Brain microvascular endothelial cell (primary cell): Measurements from ENCODE around the gene SOX1.

Experiments
- DNase-seq: peaks from one replicate; pipeline ENCODE4 v3.0.0-alpha.2; 2020
- H3K27ac ChIP-seq: fragments of 250-450 bp; sonication (Bioruptor Pico); 2 replicates; pipeline ENCODE4 v1.5.1; 2020; ENCODE audit warnings: mild to moderate bottlenecking, moderate library complexity
- H3K27me3 ChIP-seq: fragments of 250-450 bp; sonication (Bioruptor Pico); replicated peaks from 2 replicates; pipeline ENCODE4 v1.5.1; 2020; ENCODE audit warnings: mild to moderate bottlenecking
- H3K36me3 ChIP-seq: fragments of 250-450 bp; sonication (Bioruptor Pico); replicated peaks from 2 replicates; pipeline ENCODE4 v1.5.1; 2020; ENCODE audit warnings: mild to moderate bottlenecking
- H3K4me3 ChIP-seq: 2 replicates; pipeline ENCODE4 v1.5.1; 2011; ENCODE audit warnings: low read depth, mild to moderate bottlenecking, control low read depth, low read length, moderate library complexity
- CTCF ChIP-seq: IDR thresholded peaks from 2 replicates; pipeline ENCODE4 v1.5.1; 2011; ENCODE audit warnings: low read depth, mild to moderate bottlenecking, moderate library complexity, low read length, control low read depth, inconsistent platforms; ENCODE audit errors: missing control alignments
- in situ Hi-C: cut with HindIII; loops from 2 replicates; pipeline ENCODE4 v1.10.0; 2017; ENCODE audit warnings: low sequenced_read_pairs, low pct_ligation_motif_present

The SOX1 gene

GRCh38 chr13:112053744-112054615 lies 13.0 kb upstream of the SOX1 start:
- no peaks in the 10 kb centered on the region for H3K36me3 ChIP-seq
- peaks cover 60% of the 10 kb centered on the region for H3K27me3 ChIP-seq
- no peak for TF ChIP-seq CTCF
- in situ Hi-C loops = no loop called here
- no peak for DNase-seq
- no peak overlapping the region for H3K27ac ChIP-seq
- no peak overlapping the region for H3K4me3 ChIP-seq

DNA sequence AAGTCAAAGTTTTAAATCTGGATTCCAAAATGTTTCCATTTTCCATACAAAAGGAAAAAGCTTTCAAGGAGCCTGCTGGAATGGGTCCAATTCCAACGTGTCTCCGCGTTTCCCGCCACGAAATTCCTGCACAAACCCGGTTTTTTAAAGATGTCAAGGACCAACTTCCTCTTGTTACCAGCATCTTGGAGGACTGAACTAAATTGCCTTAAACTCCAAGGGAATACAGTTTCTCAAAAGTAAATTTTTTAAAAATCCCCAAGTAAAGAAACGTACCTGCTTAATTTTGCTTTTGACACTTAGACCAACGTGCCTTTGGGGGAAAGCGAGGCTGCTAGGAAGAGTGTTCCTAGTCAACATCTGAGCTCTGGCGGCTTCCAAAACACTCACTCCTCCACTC lies 12.3 kb upstream of the SOX1 start:
- Histone ChIP-seq H3K36me3 (no peaks in the 10 kb centered on the region), H3K27me3 (peaks cover 66% of the 10 kb centered on the region), H3K27ac (no peak overlapping the region), H3K4me3 (no peak overlapping the region)
- DNase-seq = no peak
- TF ChIP-seq CTCF = no peak
- in situ Hi-C loops = no loop called here

DNA sequence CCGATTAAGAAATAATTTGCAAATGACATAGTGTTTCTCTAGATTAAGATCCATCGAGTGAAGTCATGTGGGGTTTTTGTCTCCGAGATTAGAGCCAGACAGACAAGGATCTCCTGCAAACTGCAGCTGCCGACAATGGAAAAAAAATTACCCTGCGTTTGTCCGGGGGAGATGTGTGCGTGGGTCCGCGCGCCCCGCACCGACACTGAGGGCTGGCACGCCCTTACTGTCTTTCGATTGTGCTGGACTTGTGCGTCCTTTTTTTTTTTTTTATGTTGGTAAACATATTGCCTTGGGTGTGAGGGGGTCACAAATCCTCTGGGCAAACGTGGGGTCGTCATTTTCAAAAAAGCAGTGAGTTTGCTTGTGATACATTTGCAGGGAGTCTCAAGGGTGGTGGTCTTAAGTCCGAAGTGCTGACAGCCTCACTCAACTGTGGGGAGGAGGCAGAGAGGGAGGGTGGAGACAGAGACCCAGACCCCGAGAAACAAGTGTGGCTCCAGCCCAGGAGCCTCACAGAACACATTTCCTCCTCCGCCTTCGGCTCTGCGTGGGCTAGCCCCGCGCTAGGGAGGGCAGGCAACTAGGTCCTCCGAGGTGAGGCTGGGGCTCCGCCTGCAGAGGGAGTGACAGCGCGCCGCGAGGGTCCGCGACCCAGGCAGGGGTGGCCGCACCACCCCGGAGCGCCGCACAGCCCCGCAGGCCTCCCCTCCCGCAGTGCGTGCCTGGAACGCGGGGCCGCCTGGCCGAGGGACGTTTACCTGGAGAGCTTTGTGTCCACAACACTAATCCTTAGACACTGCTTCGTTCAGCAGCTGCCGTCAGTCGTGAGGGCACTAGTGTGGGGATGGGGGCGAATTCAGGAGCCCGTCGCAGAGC lies 11.7 kb upstream of the SOX1 start:
- TF ChIP-seq CTCF = no peak
- no peak overlapping the region for H3K4me3 ChIP-seq
- H3K36me3 ChIP-seq = no peaks in the 10 kb centered on the region
- H3K27me3 ChIP-seq = peaks cover 72% of the 10 kb centered on the region
- in situ Hi-C loops = no loop called here
- DNase-seq = no peak
- no peak overlapping the region for H3K27ac ChIP-seq

- peaks cover 78% of the 10 kb centered on the region for H3K27me3 ChIP-seq
- in situ Hi-C loops = no loop called here
- H3K4me3 ChIP-seq = no peak overlapping the region
These were observed 11.1 kb upstream of the SOX1 start for GRCh38 chr13:112055915-112056269.

DNA sequence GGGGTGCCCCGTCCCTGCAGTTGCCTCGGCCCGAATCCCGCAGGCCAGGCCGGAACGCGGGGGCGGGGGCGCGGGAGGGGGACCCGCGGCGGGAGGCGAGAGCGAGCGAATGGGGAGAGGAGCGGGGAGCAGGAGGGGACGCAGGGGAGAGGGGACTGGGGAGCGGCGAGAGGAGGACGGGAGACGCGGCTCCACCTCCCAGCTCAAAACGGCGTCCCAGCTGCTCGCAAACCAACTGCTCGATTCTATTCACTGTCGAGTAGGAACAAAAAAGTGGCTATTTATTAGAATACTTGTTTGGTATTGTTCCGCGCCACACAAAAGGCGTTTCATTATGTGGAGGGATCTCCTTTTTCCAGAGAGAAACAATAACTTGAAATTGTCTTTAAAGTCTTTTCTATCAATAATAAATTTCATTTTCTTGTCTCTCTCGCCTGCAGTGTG lies 10.6 kb upstream of the SOX1 start:
- no peak for TF ChIP-seq CTCF
- no peaks in the 10 kb centered on the region for H3K36me3 ChIP-seq
- in situ Hi-C loops = no loop called here
- H3K4me3 ChIP-seq = no peak overlapping the region
- DNase-seq = no peak
- peaks cover 82% of the 10 kb centered on the region for H3K27me3 ChIP-seq
- no peak overlapping the region for H3K27ac ChIP-seq

More at GRCh38 chr13:112055915-112056269, 11.1 kb upstream of the SOX1 start:
- Histone ChIP-seq H3K27ac (no peak overlapping the region), H3K36me3 (no peaks in the 10 kb centered on the region)
- no peak for TF ChIP-seq CTCF
- no peak for DNase-seq
